CD14-positive monocyte (primary cell): ENCODE data around the gene LTB4R2. TPM values are rescaled to one million over a fixed set of nuclear protein-coding genes. Genes with fewer than 3 reads are reported as not detected.

ENCODE experiments used
- DNase-seq, 3 donors: peaks; one replicate each; pipeline ENCODE4 v3.0.0-alpha.2; 2011 to 2022
- H2AFZ ChIP-seq: 2 replicates; pipeline ENCODE4 v1.6.0; 2012; ENCODE audit warnings: mild to moderate bottlenecking, low read depth, low read length, inconsistent platforms; ENCODE audit not compliant: insufficient read depth, poor library complexity, severe bottlenecking
- H3K27ac ChIP-seq, 2 donors: 1 replicate in 1 of 2; 2 replicates in 1 of 2; pipeline ENCODE4 v1.5.1; 2012 to 2013; ENCODE audit warnings: low read length in 2 of 2, control low read depth in 1 of 2, inconsistent platforms in 1 of 2, low read depth in 1 of 2, mild to moderate bottlenecking in 1 of 2
- H3K27me3 ChIP-seq, 2 donors: one replicate each; pipeline versions ENCODE4 v1.6.0 to v1.6.1; 2011 to 2013; ENCODE audit warnings: low read length in 2 of 2; ENCODE audit not compliant: control insufficient read depth in 2 of 2, insufficient read depth in 2 of 2
- H3K36me3 ChIP-seq, 2 donors: replicated peaks in 1 of 2; 1 replicate in 1 of 2; 2 replicates in 1 of 2; pipeline versions ENCODE4 v1.5.1 to v1.6.1; 2012 to 2013; ENCODE audit warnings: low read length in 2 of 2, control low read depth in 1 of 2, inconsistent platforms in 1 of 2, mild to moderate bottlenecking in 1 of 2; ENCODE audit not compliant: insufficient read depth in 2 of 2, control insufficient read depth in 1 of 2
- H3K4me1 ChIP-seq, 2 donors: 1 replicate in 1 of 2; 2 replicates in 1 of 2; pipeline versions ENCODE4 v1.5.1 to v1.6.1; 2012 to 2013; ENCODE audit warnings: low read length in 2 of 2, control low read depth in 1 of 2, inconsistent platforms in 1 of 2, mild to moderate bottlenecking in 1 of 2, moderate library complexity in 1 of 2; ENCODE audit not compliant: insufficient read depth in 2 of 2, control insufficient read depth in 1 of 2
- H3K4me2 ChIP-seq: replicated peaks from 2 replicates; pipeline ENCODE3; 2012; ENCODE audit warnings: low read length, moderate library complexity, mild to moderate bottlenecking; ENCODE audit not compliant: poor library complexity, severe bottlenecking; ENCODE audit errors: extremely low read depth
- H3K4me3 ChIP-seq, 3 experiments: fragments of 200-600 bp in 1 of 3; sonication (generic) in 1 of 3; replicated peaks in 1 of 3; 1 replicate in 2 of 3; 2 replicates in 1 of 3; pipeline ENCODE4 v1.5.1; 2011 to 2013; ENCODE audit warnings: low read length in 3 of 3, mild to moderate bottlenecking in 3 of 3, control low read depth in 2 of 3, low read depth in 2 of 3, inconsistent platforms in 1 of 3, moderate library complexity in 1 of 3
- H3K79me2 ChIP-seq: 2 replicates; pipeline ENCODE4 v1.6.0; 2012; ENCODE audit warnings: mild to moderate bottlenecking, control low read depth, inconsistent platforms, low read length, moderate library complexity; ENCODE audit not compliant: insufficient read depth
- H3K9ac ChIP-seq: 2 replicates; pipeline ENCODE4 v1.6.0; 2017; ENCODE audit warnings: low read length, mild to moderate bottlenecking; ENCODE audit not compliant: insufficient read depth, poor library complexity, severe bottlenecking
- H3K9me3 ChIP-seq, 2 donors: replicated peaks in 1 of 2; 1 replicate in 1 of 2; 2 replicates in 1 of 2; pipeline versions ENCODE4 v1.5.1 to v1.6.1; 2012 to 2013; ENCODE audit warnings: low read length in 2 of 2, control low read depth in 1 of 2; ENCODE audit not compliant: control insufficient read depth in 1 of 2, insufficient read depth in 1 of 2
- H4K20me1 ChIP-seq: 2 replicates; pipeline ENCODE4 v1.6.0; 2012; ENCODE audit warnings: mild to moderate bottlenecking, low read length, control low read depth, moderate library complexity; ENCODE audit not compliant: insufficient read depth
- H3K27ac Mint-ChIP-seq, 7 donors: one replicate each; pipeline ENCODE4 v1.8.0; 2020; ENCODE audit warnings: mild to moderate bottlenecking in 7 of 7, mixed read lengths in 7 of 7, moderate library complexity in 6 of 7, inconsistent platforms in 2 of 7
- H3K27me3 Mint-ChIP-seq, 3 donors: one replicate each; pipeline ENCODE4 v1.8.0; 2021 to 2022; ENCODE audit warnings: low read depth in 3 of 3, mild to moderate bottlenecking in 3 of 3, mixed read lengths in 3 of 3, moderate library complexity in 3 of 3, inconsistent platforms in 1 of 3
- H3K36me3 Mint-ChIP-seq, 2 donors: one replicate each; pipeline ENCODE4 v1.8.0; 2020; ENCODE audit warnings: mixed read lengths in 2 of 2, inconsistent platforms in 1 of 2, mild to moderate bottlenecking in 1 of 2
- H3K4me1 Mint-ChIP-seq: one replicate; pipeline ENCODE4 v1.8.0; 2020; ENCODE audit warnings: mild to moderate bottlenecking, mixed read lengths
- H3K4me3 Mint-ChIP-seq, 2 donors: one replicate each; pipeline ENCODE4 v1.8.0; 2020; ENCODE audit warnings: mild to moderate bottlenecking in 2 of 2, mixed read lengths in 2 of 2, moderate library complexity in 1 of 2
- H3K9me3 Mint-ChIP-seq, 7 donors: one replicate each; pipeline ENCODE4 v1.8.0; 2020 to 2022; ENCODE audit warnings: mixed read lengths in 7 of 7, mild to moderate bottlenecking in 6 of 7, moderate library complexity in 6 of 7, inconsistent platforms in 2 of 7
- WGBS: methylation state at CpG from one replicate; pipeline ENCODE4 v1.1.5; 2013; ENCODE audit warnings: missing lambda C conversion rate; ENCODE audit not compliant: insufficient coverage; 5-methylcytosine and 5-hydroxymethylcytosine counted together
- intact Hi-C, 2 donors: fragments of 100-400 bp; cut with micrococcal nuclease; formaldehyde crosslinking; loops; one replicate each; pipeline versions ENCODE4 v1.15.0 to v1.15.1; 2023
- polyA plus RNA-seq, 3 donors: library from polyadenylated mRNA; depleted of rRNA in 1 of 3; unstranded in 2 of 3; stranded (reverse) in 1 of 3; fragments of 300-500 nt in 2 of 3; fragments of >200 nt in 1 of 3; fragmentation: Illumina TruSeq in 2 of 3; gene quantifications; 1 replicate in 2 of 3; 2 replicates in 1 of 3; pipeline ENCODE4 v1.2.3, GENCODE V29; 2012 to 2021
- TF ChIP-seq, protein P1 (sequence below): fragments of 200-600 bp; IDR thresholded peaks from one replicate; pipeline ENCODE4 v1.8.0; 2022; ENCODE audit warnings: antibody characterized with exemption, mild to moderate bottlenecking

The LTB4R2 gene
- polyA plus RNA-seq, 3 donors, result 2.7 to 25.1 (median 2.9) TPM

DNA sequence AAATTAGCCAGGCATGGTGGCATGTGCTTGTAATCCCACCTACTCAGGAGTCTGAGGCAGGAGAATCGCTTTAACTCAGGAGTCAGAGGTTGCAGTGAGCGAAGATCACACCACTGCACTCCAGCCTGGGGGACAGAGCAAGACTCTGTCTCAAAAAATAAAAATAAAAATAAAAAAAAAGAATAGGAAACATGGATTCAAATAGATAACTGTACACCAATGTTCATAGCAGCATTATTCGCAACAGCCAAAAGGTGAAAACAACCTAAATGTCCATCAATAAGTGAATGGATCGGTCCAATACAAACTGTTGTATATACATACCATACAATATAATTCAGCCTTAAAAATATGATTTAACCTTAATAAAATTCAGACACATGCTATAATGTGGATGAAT, 32.9 kb downstream of the LTB4R2 start:
- H3K27me3 ChIP-seq, result peaks cover 0 to 6% of the 10 kb centered on the region in 2 donors
- TF ChIP-seq, protein P1, sequence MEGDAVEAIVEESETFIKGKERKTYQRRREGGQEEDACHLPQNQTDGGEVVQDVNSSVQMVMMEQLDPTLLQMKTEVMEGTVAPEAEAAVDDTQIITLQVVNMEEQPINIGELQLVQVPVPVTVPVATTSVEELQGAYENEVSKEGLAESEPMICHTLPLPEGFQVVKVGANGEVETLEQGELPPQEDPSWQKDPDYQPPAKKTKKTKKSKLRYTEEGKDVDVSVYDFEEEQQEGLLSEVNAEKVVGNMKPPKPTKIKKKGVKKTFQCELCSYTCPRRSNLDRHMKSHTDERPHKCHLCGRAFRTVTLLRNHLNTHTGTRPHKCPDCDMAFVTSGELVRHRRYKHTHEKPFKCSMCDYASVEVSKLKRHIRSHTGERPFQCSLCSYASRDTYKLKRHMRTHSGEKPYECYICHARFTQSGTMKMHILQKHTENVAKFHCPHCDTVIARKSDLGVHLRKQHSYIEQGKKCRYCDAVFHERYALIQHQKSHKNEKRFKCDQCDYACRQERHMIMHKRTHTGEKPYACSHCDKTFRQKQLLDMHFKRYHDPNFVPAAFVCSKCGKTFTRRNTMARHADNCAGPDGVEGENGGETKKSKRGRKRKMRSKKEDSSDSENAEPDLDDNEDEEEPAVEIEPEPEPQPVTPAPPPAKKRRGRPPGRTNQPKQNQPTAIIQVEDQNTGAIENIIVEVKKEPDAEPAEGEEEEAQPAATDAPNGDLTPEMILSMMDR, result no peak
- H3K4me3 ChIP-seq, result no peak overlapping the region
- H3K9me3 ChIP-seq, result no peaks in the 10 kb centered on the region
- H3K9me3 Mint-ChIP-seq, result no peaks in the 10 kb centered on the region
- WGBS, result no CpG with 5 or more reads among the region's 4 CpGs
- no peak overlapping the region for H3K4me3 Mint-ChIP-seq
- H3K4me2 ChIP-seq, result no peak overlapping the region
- peaks cover 18% of the 10 kb centered on the region for H3K79me2 ChIP-seq
- no peak overlapping the region for H3K27ac ChIP-seq
- no peak overlapping the region for H2AFZ ChIP-seq
- H3K9ac ChIP-seq, result no peak overlapping the region
- H3K27me3 Mint-ChIP-seq, result peaks cover 0 to 5% (median 1%) of the 10 kb centered on the region in 3 donors
- intact Hi-C loops, result no loop called here
- H3K36me3 Mint-ChIP-seq, result peaks cover 7 to 9% of the 10 kb centered on the region in 2 donors
- no peak overlapping the region for H3K27ac Mint-ChIP-seq
- peaks cover 38% of the 10 kb centered on the region for H3K4me1 Mint-ChIP-seq
- peaks cover 3 to 7% of the 10 kb centered on the region in 2 donors for H3K36me3 ChIP-seq
- DNase-seq, result no peak
- H4K20me1 ChIP-seq, result peaks cover 11% of the 10 kb centered on the region
- H3K4me1 ChIP-seq, result peaks cover 25 to 39% of the 10 kb centered on the region in 2 donors

DNA sequence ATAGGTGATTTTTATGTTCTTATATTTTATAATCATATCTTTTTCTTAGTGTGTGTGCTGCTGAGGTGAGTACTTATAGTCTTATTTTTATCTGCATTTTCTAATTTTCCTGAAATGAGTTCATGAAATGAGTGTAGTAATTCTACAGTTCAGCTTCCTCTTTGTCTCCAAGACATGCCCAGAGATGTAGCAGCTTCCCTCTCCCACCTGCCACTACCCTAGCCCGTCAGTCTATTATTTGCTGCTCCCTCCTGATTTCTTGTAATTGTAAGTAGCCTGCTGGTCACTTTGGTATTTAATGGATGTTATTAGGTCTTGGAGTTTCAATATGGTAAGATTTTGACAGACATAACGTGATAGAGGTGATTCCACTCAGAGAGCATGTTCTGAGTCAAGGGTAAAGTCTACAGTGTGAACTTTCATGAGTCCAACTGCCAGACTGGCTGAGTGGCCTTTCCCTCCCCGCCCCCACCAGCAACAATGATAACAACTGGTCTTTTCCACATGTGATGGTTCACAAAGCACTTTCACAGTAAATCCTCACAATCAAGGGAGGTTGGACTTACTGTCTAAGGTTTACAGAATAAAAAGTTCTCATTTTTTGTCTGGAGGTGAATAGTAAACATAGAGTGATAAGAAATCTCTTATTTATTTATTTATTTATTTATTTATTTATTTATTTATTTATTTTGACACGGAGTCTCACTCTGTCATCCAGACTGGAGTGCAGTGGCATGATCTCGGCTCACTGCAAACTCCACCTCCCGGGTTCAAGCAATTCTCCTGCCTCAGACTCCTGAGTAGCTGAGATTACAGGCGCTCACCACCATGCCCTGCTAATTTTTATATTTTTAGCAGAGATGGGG, 34.1 kb downstream of the LTB4R2 start:
- Histone ChIP-seq H2AFZ (no peak overlapping the region), H4K20me1 (no peaks in the 10 kb centered on the region), H3K4me2 (no peak overlapping the region), H3K27me3 (peaks cover 0 to 6% of the 10 kb centered on the region in 2 donors), H3K27ac (no peak overlapping the region), H3K9ac (no peak overlapping the region), H3K79me2 (peaks cover 7% of the 10 kb centered on the region), H3K4me1 (peaks cover 15 to 28% of the 10 kb centered on the region in 2 donors), H3K36me3 (no peaks in the 10 kb centered on the region), H3K4me3 (no peak overlapping the region), H3K9me3 (no peaks in the 10 kb centered on the region)
- no CpG with 5 or more reads among the region's 7 CpGs for WGBS
- TF ChIP-seq, protein P1, result no peak
- H3K4me1 Mint-ChIP-seq, result peaks cover 27% of the 10 kb centered on the region
- H3K9me3 Mint-ChIP-seq, result no peaks in the 10 kb centered on the region
- H3K27ac Mint-ChIP-seq, result peak overlapping the region in 1 of 7 donors; percentile 45
- no peaks in the 10 kb centered on the region for H3K36me3 Mint-ChIP-seq
- intact Hi-C loops, result no loop called here
- peaks cover 1 to 7% (median 6%) of the 10 kb centered on the region in 3 donors for H3K27me3 Mint-ChIP-seq
- DNase-seq, result no peak
- no peak overlapping the region for H3K4me3 Mint-ChIP-seq
